ENCODE results near the gene PSEN2. TPM values are rescaled to one million over a fixed set of nuclear protein-coding genes. Genes with fewer than 3 reads are reported as not detected.

The PSEN2 gene
- total and polyA plus RNA-seq, 2 of the 8 experiments (the other 6 are each of a cell fraction or from before 2014, with no cell fraction given), result 22.9 to 29.0 TPM

GRCh38 chr1:226821719-226822085 is 48.7 kb upstream of the PSEN2 start (continued):
- TF ChIP-seq, protein P1, sequence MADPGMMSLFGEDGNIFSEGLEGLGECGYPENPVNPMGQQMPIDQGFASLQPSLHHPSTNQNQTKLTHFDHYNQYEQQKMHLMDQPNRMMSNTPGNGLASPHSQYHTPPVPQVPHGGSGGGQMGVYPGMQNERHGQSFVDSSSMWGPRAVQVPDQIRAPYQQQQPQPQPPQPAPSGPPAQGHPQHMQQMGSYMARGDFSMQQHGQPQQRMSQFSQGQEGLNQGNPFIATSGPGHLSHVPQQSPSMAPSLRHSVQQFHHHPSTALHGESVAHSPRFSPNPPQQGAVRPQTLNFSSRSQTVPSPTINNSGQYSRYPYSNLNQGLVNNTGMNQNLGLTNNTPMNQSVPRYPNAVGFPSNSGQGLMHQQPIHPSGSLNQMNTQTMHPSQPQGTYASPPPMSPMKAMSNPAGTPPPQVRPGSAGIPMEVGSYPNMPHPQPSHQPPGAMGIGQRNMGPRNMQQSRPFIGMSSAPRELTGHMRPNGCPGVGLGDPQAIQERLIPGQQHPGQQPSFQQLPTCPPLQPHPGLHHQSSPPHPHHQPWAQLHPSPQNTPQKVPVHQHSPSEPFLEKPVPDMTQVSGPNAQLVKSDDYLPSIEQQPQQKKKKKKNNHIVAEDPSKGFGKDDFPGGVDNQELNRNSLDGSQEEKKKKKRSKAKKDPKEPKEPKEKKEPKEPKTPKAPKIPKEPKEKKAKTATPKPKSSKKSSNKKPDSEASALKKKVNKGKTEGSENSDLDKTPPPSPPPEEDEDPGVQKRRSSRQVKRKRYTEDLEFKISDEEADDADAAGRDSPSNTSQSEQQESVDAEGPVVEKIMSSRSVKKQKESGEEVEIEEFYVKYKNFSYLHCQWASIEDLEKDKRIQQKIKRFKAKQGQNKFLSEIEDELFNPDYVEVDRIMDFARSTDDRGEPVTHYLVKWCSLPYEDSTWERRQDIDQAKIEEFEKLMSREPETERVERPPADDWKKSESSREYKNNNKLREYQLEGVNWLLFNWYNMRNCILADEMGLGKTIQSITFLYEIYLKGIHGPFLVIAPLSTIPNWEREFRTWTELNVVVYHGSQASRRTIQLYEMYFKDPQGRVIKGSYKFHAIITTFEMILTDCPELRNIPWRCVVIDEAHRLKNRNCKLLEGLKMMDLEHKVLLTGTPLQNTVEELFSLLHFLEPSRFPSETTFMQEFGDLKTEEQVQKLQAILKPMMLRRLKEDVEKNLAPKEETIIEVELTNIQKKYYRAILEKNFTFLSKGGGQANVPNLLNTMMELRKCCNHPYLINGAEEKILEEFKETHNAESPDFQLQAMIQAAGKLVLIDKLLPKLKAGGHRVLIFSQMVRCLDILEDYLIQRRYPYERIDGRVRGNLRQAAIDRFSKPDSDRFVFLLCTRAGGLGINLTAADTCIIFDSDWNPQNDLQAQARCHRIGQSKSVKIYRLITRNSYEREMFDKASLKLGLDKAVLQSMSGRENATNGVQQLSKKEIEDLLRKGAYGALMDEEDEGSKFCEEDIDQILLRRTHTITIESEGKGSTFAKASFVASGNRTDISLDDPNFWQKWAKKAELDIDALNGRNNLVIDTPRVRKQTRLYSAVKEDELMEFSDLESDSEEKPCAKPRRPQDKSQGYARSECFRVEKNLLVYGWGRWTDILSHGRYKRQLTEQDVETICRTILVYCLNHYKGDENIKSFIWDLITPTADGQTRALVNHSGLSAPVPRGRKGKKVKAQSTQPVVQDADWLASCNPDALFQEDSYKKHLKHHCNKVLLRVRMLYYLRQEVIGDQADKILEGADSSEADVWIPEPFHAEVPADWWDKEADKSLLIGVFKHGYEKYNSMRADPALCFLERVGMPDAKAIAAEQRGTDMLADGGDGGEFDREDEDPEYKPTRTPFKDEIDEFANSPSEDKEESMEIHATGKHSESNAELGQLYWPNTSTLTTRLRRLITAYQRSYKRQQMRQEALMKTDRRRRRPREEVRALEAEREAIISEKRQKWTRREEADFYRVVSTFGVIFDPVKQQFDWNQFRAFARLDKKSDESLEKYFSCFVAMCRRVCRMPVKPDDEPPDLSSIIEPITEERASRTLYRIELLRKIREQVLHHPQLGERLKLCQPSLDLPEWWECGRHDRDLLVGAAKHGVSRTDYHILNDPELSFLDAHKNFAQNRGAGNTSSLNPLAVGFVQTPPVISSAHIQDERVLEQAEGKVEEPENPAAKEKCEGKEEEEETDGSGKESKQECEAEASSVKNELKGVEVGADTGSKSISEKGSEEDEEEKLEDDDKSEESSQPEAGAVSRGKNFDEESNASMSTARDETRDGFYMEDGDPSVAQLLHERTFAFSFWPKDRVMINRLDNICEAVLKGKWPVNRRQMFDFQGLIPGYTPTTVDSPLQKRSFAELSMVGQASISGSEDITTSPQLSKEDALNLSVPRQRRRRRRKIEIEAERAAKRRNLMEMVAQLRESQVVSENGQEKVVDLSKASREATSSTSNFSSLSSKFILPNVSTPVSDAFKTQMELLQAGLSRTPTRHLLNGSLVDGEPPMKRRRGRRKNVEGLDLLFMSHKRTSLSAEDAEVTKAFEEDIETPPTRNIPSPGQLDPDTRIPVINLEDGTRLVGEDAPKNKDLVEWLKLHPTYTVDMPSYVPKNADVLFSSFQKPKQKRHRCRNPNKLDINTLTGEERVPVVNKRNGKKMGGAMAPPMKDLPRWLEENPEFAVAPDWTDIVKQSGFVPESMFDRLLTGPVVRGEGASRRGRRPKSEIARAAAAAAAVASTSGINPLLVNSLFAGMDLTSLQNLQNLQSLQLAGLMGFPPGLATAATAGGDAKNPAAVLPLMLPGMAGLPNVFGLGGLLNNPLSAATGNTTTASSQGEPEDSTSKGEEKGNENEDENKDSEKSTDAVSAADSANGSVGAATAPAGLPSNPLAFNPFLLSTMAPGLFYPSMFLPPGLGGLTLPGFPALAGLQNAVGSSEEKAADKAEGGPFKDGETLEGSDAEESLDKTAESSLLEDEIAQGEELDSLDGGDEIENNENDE (IDR thresholded peaks at IDR 0.05; ENCODE audit: insufficient replicate concordance, low read length), result no peak
- no peak for TF ChIP-seq RAD21 (IDR thresholded peaks at IDR 0.05 in 1 of 2, conservative IDR thresholded peaks at IDR 0.05 in 1 of 2; ENCODE audit: low read depth in 2 of 2, low read length in 2 of 2)
